ENCODE data around the gene UHRF1. TPM values are rescaled to one million over a fixed set of nuclear protein-coding genes. Genes with fewer than 3 reads are reported as not detected.

Gene UHRF1
- total and polyA plus RNA-seq, 2 of the 13 experiments (the other 11 are each of a cell fraction or from before 2014, with no cell fraction given): 6.8 to 78.4 TPM

DNA sequence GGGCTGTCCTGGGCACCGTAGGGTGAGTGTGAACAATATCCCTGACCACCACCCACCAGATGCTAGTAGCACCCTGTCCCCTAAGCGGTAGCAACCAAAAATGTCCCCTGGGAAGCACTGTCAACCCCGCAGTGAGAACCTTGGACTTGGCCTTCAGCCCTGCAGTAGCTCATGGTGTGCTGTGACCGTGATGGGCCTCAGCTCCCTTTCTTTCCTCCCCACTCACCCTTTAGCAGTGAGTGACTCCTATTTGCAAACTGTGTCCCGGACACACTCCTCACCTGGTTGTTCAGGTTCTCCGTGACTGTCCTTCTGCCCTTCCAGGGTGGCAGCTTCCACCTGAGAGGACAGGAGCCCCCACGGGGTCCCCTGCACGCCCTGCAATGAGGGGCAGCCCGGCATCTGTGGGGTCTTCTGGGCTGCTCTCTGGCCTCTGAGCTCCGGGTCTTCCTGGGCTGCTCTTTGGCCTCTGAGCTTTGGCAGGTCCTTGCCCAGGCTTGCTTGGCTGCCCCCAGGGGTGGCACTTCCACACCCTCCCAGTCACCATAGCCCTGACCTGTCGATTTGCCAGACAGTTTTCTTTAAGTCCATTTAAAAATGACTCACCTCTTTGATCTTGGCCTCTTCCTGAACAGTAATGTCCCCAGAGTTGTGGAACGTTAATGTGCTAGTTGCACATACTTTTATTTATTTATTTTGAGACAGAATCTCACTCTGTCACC lies 63.4 kb downstream of the UHRF1 start (continued):
- TF ChIP-seq, protein P1, sequence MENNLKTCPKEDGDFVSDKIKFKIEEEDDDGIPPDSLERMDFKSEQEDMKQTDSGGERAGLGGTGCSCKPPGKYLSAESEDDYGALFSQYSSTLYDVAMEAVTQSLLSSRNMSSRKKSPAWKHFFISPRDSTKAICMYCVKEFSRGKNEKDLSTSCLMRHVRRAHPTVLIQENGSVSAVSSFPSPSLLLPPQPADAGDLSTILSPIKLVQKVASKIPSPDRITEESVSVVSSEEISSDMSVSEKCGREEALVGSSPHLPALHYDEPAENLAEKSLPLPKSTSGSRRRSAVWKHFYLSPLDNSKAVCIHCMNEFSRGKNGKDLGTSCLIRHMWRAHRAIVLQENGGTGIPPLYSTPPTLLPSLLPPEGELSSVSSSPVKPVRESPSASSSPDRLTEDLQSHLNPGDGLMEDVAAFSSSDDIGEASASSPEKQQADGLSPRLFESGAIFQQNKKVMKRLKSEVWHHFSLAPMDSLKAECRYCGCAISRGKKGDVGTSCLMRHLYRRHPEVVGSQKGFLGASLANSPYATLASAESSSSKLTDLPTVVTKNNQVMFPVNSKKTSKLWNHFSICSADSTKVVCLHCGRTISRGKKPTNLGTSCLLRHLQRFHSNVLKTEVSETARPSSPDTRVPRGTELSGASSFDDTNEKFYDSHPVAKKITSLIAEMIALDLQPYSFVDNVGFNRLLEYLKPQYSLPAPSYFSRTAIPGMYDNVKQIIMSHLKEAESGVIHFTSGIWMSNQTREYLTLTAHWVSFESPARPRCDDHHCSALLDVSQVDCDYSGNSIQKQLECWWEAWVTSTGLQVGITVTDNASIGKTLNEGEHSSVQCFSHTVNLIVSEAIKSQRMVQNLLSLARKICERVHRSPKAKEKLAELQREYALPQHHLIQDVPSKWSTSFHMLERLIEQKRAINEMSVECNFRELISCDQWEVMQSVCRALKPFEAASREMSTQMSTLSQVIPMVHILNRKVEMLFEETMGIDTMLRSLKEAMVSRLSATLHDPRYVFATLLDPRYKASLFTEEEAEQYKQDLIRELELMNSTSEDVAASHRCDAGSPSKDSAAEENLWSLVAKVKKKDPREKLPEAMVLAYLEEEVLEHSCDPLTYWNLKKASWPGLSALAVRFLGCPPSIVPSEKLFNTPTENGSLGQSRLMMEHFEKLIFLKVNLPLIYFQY (CRISPR knock-in tag; IDR thresholded peaks at IDR 0.05; ENCODE audit: borderline replicate concordance): no peak
- TF ChIP-seq HOXA3 (CRISPR knock-in tag; IDR thresholded peaks at IDR 0.05): no peak
- TF ChIP-seq BRD4 (CRISPR knock-in tag; IDR thresholded peaks at IDR 0.05): no peak
- no peak for TF ChIP-seq MAFF (IDR thresholded peaks at IDR 0.05; ENCODE audit: low read depth, low read length)
- TF ChIP-seq, protein P2, sequence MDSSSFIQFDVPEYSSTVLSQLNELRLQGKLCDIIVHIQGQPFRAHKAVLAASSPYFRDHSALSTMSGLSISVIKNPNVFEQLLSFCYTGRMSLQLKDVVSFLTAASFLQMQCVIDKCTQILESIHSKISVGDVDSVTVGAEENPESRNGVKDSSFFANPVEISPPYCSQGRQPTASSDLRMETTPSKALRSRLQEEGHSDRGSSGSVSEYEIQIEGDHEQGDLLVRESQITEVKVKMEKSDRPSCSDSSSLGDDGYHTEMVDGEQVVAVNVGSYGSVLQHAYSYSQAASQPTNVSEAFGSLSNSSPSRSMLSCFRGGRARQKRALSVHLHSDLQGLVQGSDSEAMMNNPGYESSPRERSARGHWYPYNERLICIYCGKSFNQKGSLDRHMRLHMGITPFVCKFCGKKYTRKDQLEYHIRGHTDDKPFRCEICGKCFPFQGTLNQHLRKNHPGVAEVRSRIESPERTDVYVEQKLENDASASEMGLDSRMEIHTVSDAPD (CRISPR knock-in tag; IDR thresholded peaks at IDR 0.05): no peak
- no peak for TF ChIP-seq ZNF451 (CRISPR knock-in tag; IDR thresholded peaks at IDR 0.05)
- no peak for TF ChIP-seq ZNF34 (CRISPR knock-in tag; IDR thresholded peaks at IDR 0.05; ENCODE audit: borderline replicate concordance)
- no peak for TF ChIP-seq KMT2A (CRISPR knock-in tag; IDR thresholded peaks at IDR 0.05)
- no peak for TF ChIP-seq ZNF672 (CRISPR knock-in tag; IDR thresholded peaks at IDR 0.05)
- no peak for TF ChIP-seq ZNF333 (CRISPR knock-in tag; IDR thresholded peaks at IDR 0.05; ENCODE audit: borderline replicate concordance)
- no peak for TF ChIP-seq PAF1 (CRISPR knock-in tag; IDR thresholded peaks at IDR 0.05)
- 0 out of 2 replicates have a peak, but pooled peaks have one; percentile 15 for TF ChIP-seq ELF3 (CRISPR knock-in tag; IDR thresholded peaks at IDR 0.05)
- TF ChIP-seq, protein P3, sequence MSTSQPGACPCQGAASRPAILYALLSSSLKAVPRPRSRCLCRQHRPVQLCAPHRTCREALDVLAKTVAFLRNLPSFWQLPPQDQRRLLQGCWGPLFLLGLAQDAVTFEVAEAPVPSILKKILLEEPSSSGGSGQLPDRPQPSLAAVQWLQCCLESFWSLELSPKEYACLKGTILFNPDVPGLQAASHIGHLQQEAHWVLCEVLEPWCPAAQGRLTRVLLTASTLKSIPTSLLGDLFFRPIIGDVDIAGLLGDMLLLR (CRISPR knock-in tag; IDR thresholded peaks at IDR 0.05): no peak
- TF ChIP-seq ZNF136 (CRISPR knock-in tag; IDR thresholded peaks at IDR 0.05; ENCODE audit: low read depth): peak; percentile 60; the same call in 1 of the 2 replicates
- TF ChIP-seq PHB2 (IDR thresholded peaks at IDR 0.05; ENCODE audit: partially characterized antibody): no peak
- no peak for TF ChIP-seq HOXA7 (CRISPR knock-in tag; IDR thresholded peaks at IDR 0.05)
- no peak for TF ChIP-seq XBP1 (CRISPR knock-in tag; IDR thresholded peaks at IDR 0.05)
- TF ChIP-seq TEAD2 (CRISPR knock-in tag; IDR thresholded peaks at IDR 0.05): no peak
- TF ChIP-seq, protein P4, sequence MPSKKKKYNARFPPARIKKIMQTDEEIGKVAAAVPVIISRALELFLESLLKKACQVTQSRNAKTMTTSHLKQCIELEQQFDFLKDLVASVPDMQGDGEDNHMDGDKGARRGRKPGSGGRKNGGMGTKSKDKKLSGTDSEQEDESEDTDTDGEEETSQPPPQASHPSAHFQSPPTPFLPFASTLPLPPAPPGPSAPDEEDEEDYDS (CRISPR knock-in tag; IDR thresholded peaks at IDR 0.05): no peak
- TF ChIP-seq ZNF138 (CRISPR knock-in tag; IDR thresholded peaks at IDR 0.05; ENCODE audit: low read depth): no peak
- TF ChIP-seq MAF1 (CRISPR knock-in tag; IDR thresholded peaks at IDR 0.05; ENCODE audit: borderline replicate concordance): no peak
- no peak for TF ChIP-seq EZH2 (conservative IDR thresholded peaks at IDR 0.05; ENCODE audit: low read depth, low read length)
